Body of pancreas (tissue), 4 donors: ENCODE measurements around the gene TCF7.

Experiments used
- CTCF ChIP-seq, 7 experiments: fragments of 450-650 bp in 4 of 7; fragments of 200-600 bp in 3 of 7; sonication (generic) in 3 of 7; IDR thresholded peaks; one replicate each; pipeline ENCODE4 v1.5.1; 2016 to 2019; ENCODE audit warnings: antibody characterized with exemption in 7 of 7
- POLR2A ChIP-seq, 3 donors: fragments of 450-650 bp; IDR thresholded peaks; one replicate each; pipeline ENCODE4 v1.6.1; 2016; ENCODE audit warnings: antibody characterized with exemption in 3 of 3, mild to moderate bottlenecking in 2 of 3

DNA sequence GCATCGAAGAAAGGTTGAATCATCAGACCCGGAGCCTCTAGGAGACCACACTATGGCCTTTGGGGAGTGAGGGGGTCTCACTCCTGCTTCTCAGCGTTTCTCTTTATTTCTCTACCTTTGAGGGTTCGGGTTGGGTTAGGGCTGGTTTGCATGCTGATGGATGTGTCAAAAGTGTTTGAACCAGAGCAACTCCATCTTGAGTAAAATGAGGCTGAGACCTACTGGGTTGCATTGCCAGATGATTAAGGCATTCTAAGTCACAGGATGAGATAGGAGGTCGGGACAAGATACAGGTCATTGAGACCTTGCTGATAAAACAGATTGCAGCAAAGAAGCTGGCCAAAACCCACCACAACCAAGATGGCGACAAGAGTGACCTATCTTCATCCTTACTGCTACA, 44.9 kb upstream of the TCF7 start:
- TF ChIP-seq CTCF (IDR thresholded peaks at IDR 0.05): no peak
- no peak for TF ChIP-seq POLR2A (IDR thresholded peaks at IDR 0.05)
